ENCODE results near the gene EPS8L3.

- no peak for TF ChIP-seq CTCF (IDR thresholded peaks at IDR 0.05; ENCODE audit: poor library complexity, severe bottlenecking)
- TF ChIP-seq POLR2AphosphoS5 (IDR thresholded peaks at IDR 0.05) = no peak
- no peak for TF ChIP-seq TAF1 (IDR thresholded peaks at IDR 0.05; ENCODE audit: low read depth)
Observed at GRCh38 chr1:109807402-109807801, 43.7 kb upstream of the EPS8L3 start.

Data from neural cell (in vitro differentiated cells).